ENCODE measurements around the gene ANKZF1. TPM values are rescaled to one million over a fixed set of nuclear protein-coding genes. Genes with fewer than 3 reads are reported as not detected.
"Not testable (repeated sequence)": the region's sequence is repeated elsewhere in the genome, so short reads cannot be mapped to it uniquely, and the experiment has no call there.

ANKZF1 gene
- total RNA-seq, 4 donors from 2014 or later, result 45.9 to 97.6 (median 52.5) TPM

GRCh38 chr2:219252900-219253752 lies 23.5 kb downstream of the ANKZF1 start, which contains the start of gene TUBA4B:
TUBA4B (plus strand) TSS chr2:219253243; CDS start chr2:219253408, 165 bp downstream.
- DNase-seq (ENCODE audit: low spot score in 2 of 2), result peak in 1 of 2 donors; percentile 89
- 1 to 3% methylated on average over 33 to 44 of the region's 49 CpGs for WGBS, 2 donors
- intact Hi-C loops (cut with DNase I; ENCODE audit: low total_unique reads), result no loop called here

DNA sequence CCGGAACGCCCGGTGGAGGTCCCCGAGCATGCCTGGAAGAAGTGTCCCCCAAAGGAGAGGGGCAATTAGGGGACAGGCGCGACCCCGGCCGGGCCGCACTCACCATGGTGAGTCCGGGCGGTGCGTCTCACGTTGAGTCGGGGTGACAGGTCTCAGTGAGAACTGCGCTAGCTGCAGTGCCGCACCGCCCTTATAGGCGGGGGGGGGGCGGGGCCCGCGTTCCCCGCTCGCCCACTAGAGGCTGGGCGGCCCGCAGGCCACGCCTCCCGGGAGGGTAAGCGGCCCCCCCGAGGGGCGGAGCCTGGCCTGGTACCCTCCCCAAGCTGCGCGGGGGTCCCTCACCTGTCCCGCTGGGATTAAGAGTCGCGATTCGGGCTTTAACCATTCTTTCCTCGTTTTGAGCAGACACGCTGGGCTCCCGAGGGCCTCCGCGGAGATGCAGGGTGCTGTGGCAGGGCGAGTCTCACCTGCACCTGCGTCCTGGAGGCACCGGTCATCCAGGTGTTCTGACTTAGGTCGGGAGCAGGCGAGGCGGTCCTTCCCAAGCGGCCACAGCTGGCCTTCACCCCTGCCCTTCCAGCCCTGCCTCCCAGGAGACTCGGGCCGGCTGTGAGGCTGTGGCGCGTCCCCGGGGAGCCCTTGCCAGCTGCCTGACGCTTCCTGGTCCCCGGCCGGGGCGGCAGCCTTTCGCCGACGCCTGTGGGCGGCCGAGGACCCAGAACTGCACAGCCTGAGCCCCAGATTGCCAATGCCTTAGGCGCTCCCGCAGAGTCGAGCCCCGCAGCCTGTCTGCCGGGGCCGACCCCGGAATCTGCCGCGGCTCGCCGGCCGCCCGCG lies 24.4 kb downstream of the ANKZF1 start, which contains the start of gene TUBA4A:
Gene TUBA4A, minus strand, starts transcription at position 166 of the 837 bp plus-strand sequence. Its CDS starts 60 bp downstream, at position 106.
- DNase-seq (ENCODE audit: low spot score in 2 of 2), result peak; percentile 80 to 96
- WGBS, 2 donors, result 1% methylated on average over 16 to 37 of the region's 76 CpGs
- TF ChIP-seq POLR2A (IDR thresholded peaks at IDR 0.05) (peak in 1 of 2 donors; percentile 80), CTCF (IDR thresholded peaks at IDR 0.05) (no peak)
- H3K4me3 ChIP-seq (ENCODE audit: low read depth, poor library complexity, severe bottlenecking), result peak within 1 kb of the TSS; percentile 57
- intact Hi-C loops (cut with DNase I; ENCODE audit: low total_unique reads), result no loop called here

More at GRCh38 chr2:219252900-219253752, 23.5 kb downstream of the ANKZF1 start, which contains the start of gene TUBA4B:
- peak within 1 kb of the TSS; percentile 57 for H3K4me3 ChIP-seq (ENCODE audit: low read depth, poor library complexity, severe bottlenecking)
- TF ChIP-seq CTCF (IDR thresholded peaks at IDR 0.05) (no peak), POLR2A (IDR thresholded peaks at IDR 0.05) (no peak)

DNA sequence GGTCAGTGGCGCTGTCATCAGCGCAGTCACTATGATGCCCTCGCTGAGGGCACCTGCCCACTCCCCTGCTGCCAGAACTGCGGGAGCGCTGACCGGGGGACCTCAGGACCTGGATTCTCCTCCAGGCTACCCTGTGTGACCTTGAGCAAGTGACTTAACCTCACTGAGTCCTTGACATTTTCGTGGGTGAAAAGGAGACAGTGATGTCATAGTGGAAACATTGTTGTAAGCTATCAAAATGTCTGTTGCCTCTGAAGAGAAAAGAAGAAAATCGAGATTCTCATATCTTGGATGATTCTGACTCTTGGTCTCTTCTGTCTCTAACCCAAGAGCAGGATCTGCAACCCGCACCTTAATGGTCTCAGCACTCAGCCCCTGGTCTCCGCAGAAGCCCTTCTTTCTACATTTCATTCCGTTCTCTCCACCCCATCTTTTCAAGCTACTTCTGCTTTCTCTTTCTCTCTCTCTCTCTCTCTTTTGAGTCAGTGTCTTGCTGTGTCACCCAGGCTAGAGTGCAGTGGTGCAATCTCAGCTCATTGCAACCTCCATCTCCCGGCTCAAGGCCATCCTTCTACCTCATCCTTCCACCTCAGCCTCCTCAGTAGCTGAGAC lies 25.1 kb downstream of the ANKZF1 start:
- WGBS, 2 donors, result 20 to 21% methylated on average over 12 of the region's 12 CpGs
- peak overlapping the region; percentile 24 for H3K4me3 ChIP-seq (ENCODE audit: low read depth, poor library complexity, severe bottlenecking)
- intact Hi-C loops (cut with DNase I; ENCODE audit: low total_unique reads), result no loop called here
- TF ChIP-seq CTCF (IDR thresholded peaks at IDR 0.05) (no peak), POLR2A (IDR thresholded peaks at IDR 0.05) (no peak)
- no peak for DNase-seq (ENCODE audit: low spot score in 2 of 2)

GRCh38 chr2:219258942-219259341 lies 29.3 kb downstream of the ANKZF1 start:
- DNase-seq (ENCODE audit: low spot score in 2 of 2); H3K4me3 ChIP-seq (ENCODE audit: low read depth, poor library complexity, severe bottlenecking); intact Hi-C loops (cut with DNase I; ENCODE audit: low total_unique reads): not testable (repeated sequence)
- 86 to 88% methylated on average over 10 of the region's 10 CpGs for WGBS, 2 donors

DNA sequence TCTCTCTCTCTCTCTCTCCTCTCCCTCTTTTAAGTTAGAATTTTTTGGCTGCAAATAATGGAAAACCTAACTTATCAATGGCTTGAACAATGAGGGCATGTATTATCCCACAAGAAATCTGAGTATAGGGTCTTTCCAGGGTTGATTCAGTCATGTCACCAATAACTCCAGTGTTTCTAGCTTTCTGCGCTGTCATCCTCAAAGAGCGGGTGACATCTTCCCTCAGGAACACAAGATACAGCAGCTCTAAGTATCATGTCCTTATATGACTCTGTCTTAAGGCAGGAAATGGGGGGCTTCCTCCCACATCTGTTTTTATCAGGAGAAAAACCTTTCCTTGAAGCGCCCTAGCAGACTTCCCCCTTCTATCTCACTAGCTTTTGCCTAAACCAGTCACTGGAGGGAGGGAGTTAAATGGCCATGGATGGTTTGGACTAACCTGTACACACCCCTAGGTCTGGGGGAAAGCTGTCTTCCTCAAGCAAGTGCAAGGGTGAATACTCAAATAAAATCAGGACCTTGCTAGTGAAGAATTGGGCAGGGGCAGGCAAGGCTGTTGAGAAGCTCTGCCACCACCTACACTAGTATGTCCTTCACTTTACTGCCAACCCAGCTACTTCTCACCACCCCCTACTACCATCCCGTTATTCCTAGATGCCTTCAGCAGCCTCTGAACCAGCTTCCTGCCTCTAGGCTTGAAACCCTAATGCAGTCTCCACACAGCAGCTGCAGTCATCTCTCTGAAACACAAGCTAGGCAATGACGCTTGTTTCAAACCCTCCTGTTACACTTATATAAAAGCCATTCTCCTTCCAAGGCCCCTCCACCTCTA lies 31.6 kb downstream of the ANKZF1 start:
- H3K4me3 ChIP-seq (ENCODE audit: low read depth, poor library complexity, severe bottlenecking), result no peak overlapping the region
- TF ChIP-seq CTCF (IDR thresholded peaks at IDR 0.05) (no peak), POLR2A (IDR thresholded peaks at IDR 0.05) (no peak)
- no peak for DNase-seq (ENCODE audit: low spot score in 2 of 2)
- 68 to 73% methylated on average over 5 of the region's 5 CpGs for WGBS, 2 donors
- intact Hi-C loops (cut with DNase I; ENCODE audit: low total_unique reads), result no loop called here
